ENCODE results near the gene BRCA2.

The BRCA2 gene

DNA sequence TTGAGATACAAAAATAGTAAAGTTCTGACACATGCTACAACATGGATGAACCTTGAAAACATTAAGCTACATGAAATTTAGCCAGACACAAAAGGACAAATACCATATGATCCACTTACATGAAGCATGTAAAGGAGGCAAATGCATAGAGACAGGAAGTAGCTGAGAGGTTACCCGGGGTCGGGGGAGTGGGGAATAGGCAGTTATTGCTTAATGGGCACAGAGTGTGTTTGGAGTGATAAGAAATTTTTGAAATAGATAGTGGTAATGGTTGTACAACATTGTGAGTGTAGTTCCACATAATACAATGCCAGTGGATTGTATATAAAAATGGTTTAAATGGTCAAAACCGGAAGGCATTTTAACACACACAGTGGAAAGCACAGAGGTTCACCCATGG is 108.3 kb downstream of the BRCA2 start:
- no peak overlapping the region for H3K4me3 ChIP-seq (ENCODE audit: low read depth, low read length)
- TF ChIP-seq, protein P1, sequence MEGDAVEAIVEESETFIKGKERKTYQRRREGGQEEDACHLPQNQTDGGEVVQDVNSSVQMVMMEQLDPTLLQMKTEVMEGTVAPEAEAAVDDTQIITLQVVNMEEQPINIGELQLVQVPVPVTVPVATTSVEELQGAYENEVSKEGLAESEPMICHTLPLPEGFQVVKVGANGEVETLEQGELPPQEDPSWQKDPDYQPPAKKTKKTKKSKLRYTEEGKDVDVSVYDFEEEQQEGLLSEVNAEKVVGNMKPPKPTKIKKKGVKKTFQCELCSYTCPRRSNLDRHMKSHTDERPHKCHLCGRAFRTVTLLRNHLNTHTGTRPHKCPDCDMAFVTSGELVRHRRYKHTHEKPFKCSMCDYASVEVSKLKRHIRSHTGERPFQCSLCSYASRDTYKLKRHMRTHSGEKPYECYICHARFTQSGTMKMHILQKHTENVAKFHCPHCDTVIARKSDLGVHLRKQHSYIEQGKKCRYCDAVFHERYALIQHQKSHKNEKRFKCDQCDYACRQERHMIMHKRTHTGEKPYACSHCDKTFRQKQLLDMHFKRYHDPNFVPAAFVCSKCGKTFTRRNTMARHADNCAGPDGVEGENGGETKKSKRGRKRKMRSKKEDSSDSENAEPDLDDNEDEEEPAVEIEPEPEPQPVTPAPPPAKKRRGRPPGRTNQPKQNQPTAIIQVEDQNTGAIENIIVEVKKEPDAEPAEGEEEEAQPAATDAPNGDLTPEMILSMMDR (IDR thresholded peaks at IDR 0.05; ENCODE audit: low read depth, low read length) = no peak

DNA sequence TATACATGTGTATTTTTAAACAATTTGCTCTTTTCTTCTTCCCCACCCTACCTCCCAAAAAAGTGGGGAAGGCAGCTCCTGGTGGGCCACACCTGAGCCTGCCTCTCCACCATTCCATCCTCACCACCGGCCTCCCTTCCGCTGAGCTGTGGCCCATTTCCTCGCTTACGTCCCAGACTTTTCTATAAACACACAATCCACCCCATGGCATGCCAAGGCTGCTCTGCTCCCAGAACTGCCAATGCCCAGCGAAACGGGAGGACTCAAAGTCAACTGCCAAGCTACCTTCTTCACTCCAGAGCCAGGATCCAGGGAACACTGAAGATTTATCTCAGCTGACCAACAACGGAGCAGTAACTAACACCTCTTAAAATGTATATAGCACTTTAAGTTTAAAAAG is 109.8 kb downstream of the BRCA2 start:
- TF ChIP-seq, protein P1 (IDR thresholded peaks at IDR 0.05; ENCODE audit: low read depth, low read length) = no peak
- no peak overlapping the region for H3K4me3 ChIP-seq (ENCODE audit: low read depth, low read length)

DNA sequence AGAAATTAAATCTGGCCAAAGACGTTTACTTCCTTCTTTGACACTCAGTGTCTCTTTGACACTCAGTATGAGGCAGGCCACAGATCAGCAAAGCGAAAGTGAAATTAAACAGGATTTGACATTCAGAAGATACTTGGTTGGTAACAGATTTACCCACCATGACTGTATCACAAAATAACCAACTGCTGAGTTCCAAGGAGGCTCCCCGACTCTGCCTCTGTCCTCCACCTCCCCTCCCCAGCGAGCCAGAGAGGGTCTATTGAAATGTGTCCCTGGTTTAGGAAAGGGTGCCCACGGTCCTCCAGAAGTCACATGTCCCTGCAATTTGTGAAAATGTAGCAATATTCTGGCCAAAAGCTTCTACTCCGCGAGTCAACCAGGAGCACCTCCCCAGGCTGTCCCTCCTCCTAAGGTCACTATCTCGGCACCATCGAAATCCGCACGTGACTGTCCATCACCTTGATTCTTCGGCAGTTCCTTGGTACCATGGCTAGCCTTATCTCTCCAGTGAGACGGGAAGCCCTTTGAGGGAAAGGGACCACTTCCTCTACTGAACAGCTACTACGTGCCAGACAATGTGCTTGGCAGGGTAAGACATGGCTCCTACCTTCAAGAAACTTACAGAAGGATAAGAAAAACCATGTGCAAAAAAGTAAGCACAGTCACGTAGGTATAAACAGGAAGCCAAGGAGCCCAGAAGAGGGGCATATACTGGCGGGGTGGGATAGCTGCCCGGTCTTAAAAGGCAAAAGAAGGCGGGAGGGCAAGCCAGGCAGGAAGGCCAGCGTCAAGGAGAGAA is 111.1 kb downstream of the BRCA2 start:
- peak overlapping the region; percentile 72 for H3K4me3 ChIP-seq (ENCODE audit: low read depth, low read length)
- TF ChIP-seq, protein P1 (IDR thresholded peaks at IDR 0.05; ENCODE audit: low read depth, low read length) = no peak

DNA sequence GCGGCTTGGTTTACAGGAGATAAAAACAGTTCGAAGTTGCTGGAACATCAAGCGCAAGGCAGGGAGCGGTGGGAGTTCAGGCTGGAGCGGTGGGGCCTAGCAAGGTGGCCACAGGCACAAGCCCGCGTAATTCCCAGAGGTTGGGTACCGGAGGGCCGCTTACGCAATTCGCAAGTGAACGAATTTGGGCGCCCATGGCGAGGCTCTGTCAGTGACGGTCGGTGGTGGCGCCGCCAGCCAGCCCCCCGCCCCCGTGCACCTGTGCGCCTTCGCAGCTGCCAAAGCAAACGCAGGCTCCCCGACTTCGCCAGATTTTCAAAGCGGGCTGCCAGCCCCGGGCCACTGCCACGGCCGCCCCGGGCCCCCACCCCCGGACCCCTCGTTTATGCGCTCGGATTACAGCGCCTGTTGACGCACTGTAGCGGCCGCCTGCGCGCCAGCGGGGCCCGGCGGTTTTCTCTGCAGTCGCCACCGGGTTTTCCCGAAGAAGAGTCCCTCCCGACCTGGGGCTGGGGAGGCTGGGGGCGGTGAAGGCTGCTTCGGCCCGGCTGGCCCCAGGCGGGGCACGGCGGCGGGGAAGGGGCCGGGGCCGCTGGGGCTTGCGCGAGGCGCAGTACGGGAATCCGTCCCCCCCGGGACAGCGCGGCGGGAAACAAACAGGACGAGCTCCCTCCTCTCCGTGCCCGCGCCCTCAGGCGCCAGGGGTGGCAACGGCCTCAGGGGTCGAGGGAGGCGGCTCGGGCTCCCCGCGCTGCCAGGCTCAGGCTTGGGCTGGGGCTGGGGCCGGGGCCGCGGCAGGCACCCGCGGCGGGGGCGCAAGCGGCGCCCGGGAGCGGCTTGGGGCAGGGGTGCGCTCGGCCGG is 111.9 kb downstream of the BRCA2 start:
- H3K4me3 ChIP-seq (ENCODE audit: low read depth, low read length) = peak overlapping the region; percentile 72
- TF ChIP-seq, protein P1 (IDR thresholded peaks at IDR 0.05; ENCODE audit: low read depth, low read length) = no peak

DNA sequence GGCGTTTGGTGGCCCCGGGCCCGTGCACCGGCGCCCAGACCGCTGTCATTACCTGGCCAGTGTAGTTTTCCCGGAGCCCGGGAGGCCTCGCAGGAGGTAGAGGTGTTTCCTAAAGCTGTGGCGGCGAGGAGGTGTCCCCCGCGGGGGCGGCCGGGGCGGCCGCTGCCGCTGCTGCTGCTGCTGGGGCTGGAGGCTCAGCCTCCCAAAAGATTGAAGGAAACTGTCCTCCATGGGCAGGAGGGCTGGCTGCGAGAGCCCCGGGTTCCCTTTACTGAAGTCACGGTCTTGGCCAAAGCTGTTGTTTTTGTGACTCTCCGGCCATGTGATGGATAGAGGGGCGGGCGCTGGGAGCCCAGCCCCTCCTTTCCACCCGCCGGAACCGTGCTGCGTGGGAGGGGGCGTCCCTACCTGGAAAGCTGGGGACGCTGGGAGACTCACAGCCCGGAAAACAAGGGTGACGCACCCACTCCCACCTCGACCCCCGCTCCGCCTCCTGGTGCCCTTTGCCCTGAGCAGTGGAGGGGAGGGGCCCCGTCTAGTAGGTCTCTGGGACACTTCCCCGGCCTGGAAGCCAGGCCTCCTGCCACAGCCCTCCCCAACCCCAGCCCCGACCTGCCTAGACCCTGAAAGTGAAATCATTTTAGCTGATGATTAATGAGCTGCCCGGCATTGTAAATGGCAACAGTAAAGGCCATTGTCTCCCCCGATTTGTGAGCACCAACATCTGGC is 112.7 kb downstream of the BRCA2 start, which contains the start of gene N4BP2L1:
TSS of gene N4BP2L1 (minus strand) at position 279 of the 729 bp plus-strand sequence. CDS start at position 231, 48 bp downstream.
- TF ChIP-seq, protein P1 (IDR thresholded peaks at IDR 0.05; ENCODE audit: low read depth, low read length) = no peak
- peak within 1 kb of the TSS; percentile 72 for H3K4me3 ChIP-seq (ENCODE audit: low read depth, low read length)

DNA sequence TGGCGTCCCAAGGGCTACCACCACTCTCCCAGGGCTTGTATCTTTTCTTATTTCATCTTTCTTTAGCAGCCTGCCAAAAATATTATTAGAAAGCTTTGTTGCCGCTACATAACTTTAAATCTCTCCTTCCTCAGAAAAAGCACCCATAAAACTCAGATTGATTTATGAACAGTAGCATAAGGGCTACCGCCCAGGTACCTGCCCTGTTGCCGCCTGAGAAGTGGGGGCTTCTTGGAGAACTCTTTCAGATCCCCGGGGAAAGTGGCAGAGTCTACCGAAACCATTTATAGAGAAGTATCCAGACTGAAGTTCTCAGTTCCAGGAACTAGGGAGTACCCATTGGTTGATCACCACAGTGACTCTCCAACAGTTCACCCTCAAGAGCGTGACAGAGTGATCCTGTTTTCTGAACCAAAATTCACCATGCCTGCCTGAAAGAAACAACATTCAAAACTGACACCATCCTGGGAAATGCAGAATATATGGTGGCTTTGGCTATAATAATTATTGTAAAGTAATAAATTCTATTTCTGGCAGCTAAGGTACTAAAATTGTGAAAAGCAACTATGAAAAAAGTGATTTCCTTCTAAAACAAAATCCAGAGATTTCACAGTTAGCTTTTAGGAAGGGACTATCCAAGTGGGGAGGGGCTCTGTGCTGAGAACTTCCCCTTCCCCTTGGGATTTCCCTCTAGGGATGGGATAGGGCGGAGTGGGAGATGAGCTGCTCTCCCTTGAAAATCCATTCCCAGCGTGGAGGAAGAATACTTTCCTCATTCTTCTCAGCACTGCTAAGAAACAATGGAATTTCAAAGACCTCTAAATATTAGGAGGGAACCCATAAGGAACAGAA is 113.5 kb downstream of the BRCA2 start:
- TF ChIP-seq, protein P1 (IDR thresholded peaks at IDR 0.05; ENCODE audit: low read depth, low read length) = no peak
- H3K4me3 ChIP-seq (ENCODE audit: low read depth, low read length) = peak overlapping the region; percentile 72; the same call in 1 of the 2 replicates

Data from WI38 (cell line).